KOPT-K1 (cell line): ENCODE data around the gene HTR6.
"Not testable (repeated sequence)": the region's sequence is repeated elsewhere in the genome, so short reads cannot be mapped to it uniquely, and the experiment has no call there.

Source experiments
- H3K27ac ChIP-seq: fragments of 200-600 bp; sonication (generic); 2 replicates; pipeline ENCODE4 v1.5.1; 2016; ENCODE audit warnings: antibody characterized with exemption, mild to moderate bottlenecking, low read depth, low read length; ENCODE audit not compliant: poor library complexity, severe bottlenecking
- H3K36me3 ChIP-seq: fragments of 200-600 bp; sonication (generic); 2 replicates; pipeline ENCODE4 v1.5.1; 2017; ENCODE audit warnings: antibody characterized with exemption, mild to moderate bottlenecking, low read length, moderate library complexity; ENCODE audit not compliant: insufficient read depth
- H3K9me3 ChIP-seq: fragments of 200-600 bp; sonication (generic); 2 replicates; pipeline ENCODE4 v1.5.1; 2017; ENCODE audit warnings: antibody characterized with exemption, low read length, mild to moderate bottlenecking; ENCODE audit not compliant: insufficient read depth, poor library complexity, severe bottlenecking

The HTR6 gene

GRCh38 chr1:19664453-19665185 is at the start of gene HTR6:
Gene HTR6, plus strand, starts transcription at chr1:19664875. Its CDS starts 879 bp downstream, at chr1:19665754.
- H3K36me3 ChIP-seq: no peaks in the 10 kb centered on the region
- no peak within 1 kb of the TSS for H3K27ac ChIP-seq
- H3K9me3 ChIP-seq: no peaks in the 10 kb centered on the region

DNA sequence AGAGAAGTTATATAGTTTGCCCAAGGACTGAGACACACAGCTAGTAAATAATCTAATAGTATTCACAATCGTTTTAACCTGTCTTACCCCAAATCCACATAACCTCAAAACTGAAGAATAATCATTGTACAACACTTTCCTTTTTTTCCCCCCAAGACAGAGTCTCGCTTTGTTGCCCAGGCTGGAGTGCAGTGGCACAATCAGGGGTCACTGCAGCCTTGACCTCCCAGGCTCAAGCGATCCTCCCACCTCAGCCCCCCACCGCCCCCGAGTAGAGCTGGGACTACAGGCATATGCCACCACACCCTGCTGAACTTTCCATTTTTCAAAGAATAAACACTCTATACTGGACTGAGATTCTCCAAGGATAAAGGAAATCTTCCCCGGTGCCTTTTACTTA is 49.2 kb upstream of the HTR6 start:
- Histone ChIP-seq H3K9me3 (no peaks in the 10 kb centered on the region), H3K27ac (no peak overlapping the region), H3K36me3 (peaks cover 41% of the 10 kb centered on the region)

DNA sequence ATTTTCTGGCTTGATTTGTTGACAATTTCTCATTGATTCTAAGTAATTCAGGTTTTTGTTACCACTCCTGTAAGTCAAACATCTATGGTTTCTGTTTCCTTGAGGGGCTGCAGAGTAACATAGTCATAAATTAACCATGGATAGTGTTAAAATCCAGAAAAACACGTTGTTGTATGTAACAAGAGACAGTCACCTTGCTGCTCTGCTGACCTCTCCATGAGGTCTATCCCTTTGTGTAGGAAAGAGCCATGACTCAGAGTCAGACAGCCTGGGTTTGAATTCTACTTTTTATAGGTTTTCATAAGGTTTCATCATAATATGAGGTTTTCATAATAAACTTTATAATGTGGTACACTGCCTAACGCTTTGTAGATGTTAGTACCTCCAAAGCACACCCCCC is 48.2 kb upstream of the HTR6 start:
- no peaks in the 10 kb centered on the region for H3K9me3 ChIP-seq
- peaks cover 41% of the 10 kb centered on the region for H3K36me3 ChIP-seq
- H3K27ac ChIP-seq: no peak overlapping the region

- Histone ChIP-seq H3K27ac (no peak overlapping the region), H3K36me3 (peaks cover 43% of the 10 kb centered on the region), H3K9me3 (no peaks in the 10 kb centered on the region)
Observed at GRCh38 chr1:19617376-19617775, 47.3 kb upstream of the HTR6 start.

- Histone ChIP-seq H3K9me3 (no peaks in the 10 kb centered on the region), H3K36me3 (peaks cover 49% of the 10 kb centered on the region), H3K27ac (no peak overlapping the region)
Observed at GRCh38 chr1:19618428-19618827, 46.2 kb upstream of the HTR6 start.

DNA sequence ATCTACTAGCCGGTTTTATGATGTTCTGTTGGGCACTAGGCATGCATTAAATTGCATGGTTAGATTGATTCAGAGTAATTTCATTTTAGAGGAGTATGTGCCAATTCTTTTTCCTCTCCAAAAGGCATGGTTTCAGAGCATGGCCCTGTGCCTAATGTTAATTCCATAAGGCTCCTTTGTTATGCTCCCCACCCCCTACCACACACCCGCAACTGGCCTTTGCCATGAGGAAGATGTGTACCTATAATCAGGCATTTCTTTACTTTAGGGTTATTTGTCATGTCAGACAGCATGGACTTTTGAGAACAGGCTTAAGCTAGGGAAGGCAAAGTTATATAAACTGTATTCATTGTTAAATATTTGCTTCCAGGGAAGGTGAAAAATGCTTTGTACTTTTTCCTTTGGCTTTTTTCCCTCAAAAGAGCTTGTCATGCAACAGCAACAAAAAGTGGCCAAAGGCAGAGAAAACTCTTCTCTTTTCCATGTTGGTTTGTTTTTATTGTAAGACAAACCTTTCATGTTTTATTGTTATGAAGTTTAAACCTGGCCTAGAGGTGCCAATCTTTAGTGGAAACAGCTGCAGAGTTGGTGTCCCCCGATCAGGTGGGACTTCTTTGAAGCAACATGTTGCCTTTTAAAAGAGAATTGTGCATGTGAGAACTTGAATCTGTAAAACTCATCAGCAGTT is 44.8 kb upstream of the HTR6 start:
- Histone ChIP-seq H3K27ac (no peak overlapping the region), H3K9me3 (no peaks in the 10 kb centered on the region), H3K36me3 (peaks cover 55% of the 10 kb centered on the region)

GRCh38 chr1:19620786-19621185 is 43.9 kb upstream of the HTR6 start:
- no peak overlapping the region for H3K27ac ChIP-seq

DNA sequence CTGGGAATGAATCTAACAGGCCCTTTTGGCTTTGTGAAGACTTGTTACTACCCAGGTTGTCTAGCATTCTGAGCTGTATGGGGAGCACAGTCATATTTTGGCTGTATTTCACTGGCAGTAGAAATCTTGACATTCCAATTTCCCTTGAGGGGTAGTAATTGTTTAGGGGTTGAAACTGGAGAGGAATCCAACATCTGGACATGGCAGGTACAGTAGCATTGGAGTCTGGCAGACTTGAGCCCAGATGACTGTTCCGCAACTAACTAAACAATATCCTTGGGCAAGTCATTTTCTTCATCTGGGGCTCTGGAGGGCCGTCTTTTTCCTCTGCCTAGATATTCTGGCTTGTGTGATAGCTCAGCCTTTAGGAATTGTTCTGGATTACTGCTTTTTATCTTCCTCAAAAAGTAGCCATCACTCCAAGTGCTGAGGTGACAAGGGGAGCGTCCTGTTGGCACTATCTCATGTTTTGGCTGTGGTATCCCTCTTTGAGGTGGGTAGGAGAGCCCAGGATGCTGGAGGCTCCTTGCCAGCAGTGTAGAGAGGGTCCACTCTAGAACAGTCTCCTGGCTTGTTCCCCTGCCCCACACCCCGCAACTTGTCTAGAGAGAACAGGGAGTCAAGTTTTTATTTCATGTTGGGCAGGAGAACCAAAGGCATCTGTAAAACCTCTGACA is 43.3 kb upstream of the HTR6 start:
- no peak overlapping the region for H3K27ac ChIP-seq
- H3K36me3 ChIP-seq: peaks cover 58% of the 10 kb centered on the region
- H3K9me3 ChIP-seq: no peaks in the 10 kb centered on the region

More at GRCh38 chr1:19620786-19621185, 43.9 kb upstream of the HTR6 start:
- H3K36me3 ChIP-seq: peaks cover 57% of the 10 kb centered on the region
- no peaks in the 10 kb centered on the region for H3K9me3 ChIP-seq

GRCh38 chr1:19622204-19622603 is 42.5 kb upstream of the HTR6 start:
- Histone ChIP-seq H3K27ac (no peak overlapping the region), H3K9me3 (no peaks in the 10 kb centered on the region), H3K36me3 (peaks cover 58% of the 10 kb centered on the region)

DNA sequence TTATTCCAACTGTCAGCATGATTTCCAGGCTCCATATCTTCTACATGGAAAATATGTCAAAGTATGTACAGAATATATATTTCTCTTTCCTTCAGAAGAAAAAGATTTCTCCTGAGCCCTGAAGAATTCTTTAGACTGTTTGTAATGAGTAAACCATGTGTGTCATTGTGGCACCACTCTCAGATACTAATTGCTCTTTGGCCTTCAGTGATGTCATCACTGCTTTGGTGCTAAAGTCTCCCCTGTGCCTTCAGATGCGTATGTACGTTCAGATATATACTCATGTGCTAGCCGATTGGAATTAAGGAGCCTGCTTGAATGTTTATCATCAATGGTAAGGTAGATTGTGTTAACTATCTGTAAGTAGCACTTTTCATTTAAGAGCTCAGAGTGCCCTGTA is 41.2 kb upstream of the HTR6 start:
- no peak overlapping the region for H3K27ac ChIP-seq
- H3K9me3 ChIP-seq: no peaks in the 10 kb centered on the region
- H3K36me3 ChIP-seq: peaks cover 60% of the 10 kb centered on the region

- H3K36me3 ChIP-seq: peaks cover 70% of the 10 kb centered on the region
- H3K9me3 ChIP-seq: no peaks in the 10 kb centered on the region
- H3K27ac ChIP-seq: no peak overlapping the region
Observed at GRCh38 chr1:19625291-19625937, 39.3 kb upstream of the HTR6 start.

DNA sequence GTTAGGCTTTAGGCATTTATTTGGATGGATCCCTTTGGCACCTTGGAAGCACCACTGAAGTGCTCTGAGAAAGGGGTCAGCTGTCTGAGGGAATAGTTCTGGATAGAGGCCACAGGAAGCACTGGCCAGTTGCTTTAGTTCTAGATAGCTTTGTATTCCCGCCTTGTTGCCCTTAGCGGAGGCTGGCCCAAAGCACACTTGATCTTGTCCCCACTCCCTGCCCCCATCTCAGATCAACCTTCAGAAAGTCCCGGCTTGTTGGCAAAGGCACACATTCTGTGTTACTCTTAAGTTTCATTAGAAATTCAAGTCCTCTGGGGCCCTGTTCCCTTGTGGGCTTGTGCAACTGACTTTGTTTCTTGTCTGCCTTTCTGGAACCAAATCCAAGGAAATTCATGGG is 35.8 kb upstream of the HTR6 start:
- no peaks in the 10 kb centered on the region for H3K9me3 ChIP-seq
- no peak overlapping the region for H3K27ac ChIP-seq
- H3K36me3 ChIP-seq: peaks cover 55% of the 10 kb centered on the region

DNA sequence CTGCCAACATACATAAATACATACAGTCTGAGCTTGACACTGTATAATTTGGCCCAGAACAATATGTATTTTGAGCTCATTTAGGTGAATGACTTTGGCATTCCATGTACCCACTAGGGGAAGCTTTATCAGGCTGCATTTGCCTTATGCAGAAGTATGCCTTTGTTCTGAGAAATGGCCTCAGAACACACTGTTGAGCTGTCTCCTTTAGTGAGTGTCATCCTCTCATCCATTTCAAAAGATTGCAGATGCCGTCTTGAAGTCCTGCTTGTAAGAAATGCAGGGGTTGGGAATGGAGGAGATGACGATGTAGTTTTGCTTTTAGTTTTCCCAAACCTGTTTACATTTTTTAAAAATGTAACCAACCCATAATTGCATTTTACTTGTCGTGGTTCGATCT is 35.3 kb upstream of the HTR6 start:
- peaks cover 50% of the 10 kb centered on the region for H3K36me3 ChIP-seq
- no peaks in the 10 kb centered on the region for H3K9me3 ChIP-seq
- no peak overlapping the region for H3K27ac ChIP-seq

GRCh38 chr1:19630192-19630591 is 34.5 kb upstream of the HTR6 start:
- not testable (repeated sequence) for H3K9me3 ChIP-seq, H3K27ac ChIP-seq
- H3K36me3 ChIP-seq: peaks cover 42% of the 10 kb centered on the region

- Histone ChIP-seq H3K9me3 (no peaks in the 10 kb centered on the region), H3K27ac (no peak overlapping the region), H3K36me3 (peaks cover 35% of the 10 kb centered on the region)
Observed at GRCh38 chr1:19630720-19631395, 33.8 kb upstream of the HTR6 start.
